Keratinocyte (primary cell): Measurements from ENCODE around the gene PARD3B. TPM values are rescaled to one million over a fixed set of nuclear protein-coding genes. Genes with fewer than 3 reads are reported as not detected.

Source experiments
- DNase-seq: peaks from one replicate; pipeline ENCODE4 v3.0.0-alpha.2; 2011; ENCODE audit warnings: low read depth, missing footprints, low spot score
- FAIRE-seq: peaks from 2 replicates; lab custom pipeline; 2011; peaks lifted over from hg19 to GRCh38; lab: Jason Lieb, UNC
- H2AFZ ChIP-seq: 2 replicates; pipeline ENCODE4 v1.6.0; 2012; ENCODE audit warnings: low read length, control low read depth, inconsistent platforms; ENCODE audit not compliant: control insufficient read depth
- H3K27ac ChIP-seq: 2 replicates; pipeline ENCODE4 v1.5.1; 2011; ENCODE audit warnings: low read length; ENCODE audit not compliant: control insufficient read depth, insufficient read depth
- H3K27me3 ChIP-seq: 3 replicates; pipeline ENCODE4 v1.6.0; 2011; ENCODE audit warnings: low read length; ENCODE audit not compliant: control insufficient read depth, insufficient read depth; ENCODE audit errors: extremely low read depth
- H3K36me3 ChIP-seq, 2 experiments: 2 replicates in 1 of 2; 3 replicates in 1 of 2; pipeline ENCODE4 v1.5.1; 2011; ENCODE audit warnings: low read length in 2 of 2, mild to moderate bottlenecking in 1 of 2; ENCODE audit not compliant: control insufficient read depth in 2 of 2, insufficient read depth in 2 of 2; ENCODE audit errors: extremely low read depth in 1 of 2
- H3K4me1 ChIP-seq: 3 replicates; pipeline ENCODE4 v1.5.1; 2011; ENCODE audit warnings: low read length; ENCODE audit not compliant: control insufficient read depth, insufficient read depth; ENCODE audit errors: extremely low read depth
- H3K4me2 ChIP-seq: 3 replicates; pipeline ENCODE4 v1.6.0; 2011; ENCODE audit warnings: low read depth, low read length; ENCODE audit not compliant: control insufficient read depth, insufficient read depth; ENCODE audit errors: extremely low read depth
- H3K4me3 ChIP-seq, 3 experiments: fragments of 200-600 bp in 1 of 3; sonication (generic) in 1 of 3; 2 replicates in 2 of 3; 3 replicates in 1 of 3; pipeline ENCODE4 v1.5.1; 2011 to 2016; ENCODE audit warnings: low read length in 3 of 3, mild to moderate bottlenecking in 3 of 3, control low read depth in 2 of 3, inconsistent platforms in 1 of 3, low read depth in 1 of 3, mixed read lengths in 1 of 3, mixed run types in 1 of 3, moderate library complexity in 1 of 3; ENCODE audit not compliant: control insufficient read depth in 2 of 3, insufficient read depth in 2 of 3; ENCODE audit errors: extremely low read depth in 1 of 3
- H3K79me2 ChIP-seq: 2 replicates; pipeline ENCODE4 v1.6.0; 2012; ENCODE audit warnings: low read length; ENCODE audit not compliant: control insufficient read depth, insufficient read depth
- H3K9ac ChIP-seq: 3 replicates; pipeline ENCODE4 v1.6.0; 2011; ENCODE audit warnings: low read length; ENCODE audit not compliant: control insufficient read depth, insufficient read depth; ENCODE audit errors: extremely low read depth
- H3K9me1 ChIP-seq: 3 replicates; pipeline ENCODE4 v1.6.0; 2011; ENCODE audit warnings: low read length; ENCODE audit not compliant: control insufficient read depth, insufficient read depth; ENCODE audit errors: extremely low read depth
- H3K9me3 ChIP-seq: 2 replicates; pipeline ENCODE4 v1.5.1; 2012; ENCODE audit warnings: low read depth, low read length; ENCODE audit not compliant: control insufficient read depth
- H4K20me1 ChIP-seq: 3 replicates; pipeline ENCODE4 v1.6.0; 2011; ENCODE audit warnings: low read length; ENCODE audit not compliant: control insufficient read depth, insufficient read depth; ENCODE audit errors: extremely low read depth
- CTCF ChIP-seq, 3 experiments: IDR thresholded peaks in 1 of 3; conservative IDR thresholded peaks in 1 of 3; optimal IDR thresholded peaks in 1 of 3; 2 replicates in 2 of 3; 3 replicates in 1 of 3; pipeline versions ENCODE3 to v1.5.1; 2011; ENCODE audit warnings: low read length in 3 of 3, mild to moderate bottlenecking in 3 of 3, moderate library complexity in 2 of 3, control low read depth in 1 of 3, inconsistent platforms in 1 of 3; ENCODE audit not compliant: insufficient read depth in 2 of 3; ENCODE audit errors: extremely low read depth in 1 of 3
- EZH2 ChIP-seq: IDR thresholded peaks from one replicate; pipeline ENCODE4 v1.6.1; 2012; ENCODE audit warnings: inconsistent platforms, mild to moderate bottlenecking, low read length, moderate library complexity
- dilution Hi-C: fragments of 300-500 bp; cut with MboI; formaldehyde crosslinking; loops from one replicate; pipeline ENCODE4 v1.7.0; 2020; ENCODE audit warnings: low sequenced_read_pairs; ENCODE audit not compliant: extremely low pct_ligation_motif_present
- polyA plus RNA-seq, 5 experiments: library from polyadenylated mRNA; depleted of rRNA in 3 of 5; stranded (reverse) in 3 of 5; stranded (forward) in 1 of 5; unstranded in 1 of 5; fragments of >200 nt; gene quantifications; 1 replicate in 1 of 5; 2 replicates in 3 of 5; 3 replicates in 1 of 5; pipeline versions ENCODE4 v1.2.1 to v1.2.3, GENCODE V29; 2011 to 2012; ENCODE audit warnings: missing spikeins in 2 of 5, low read depth in 1 of 5, low replicate concordance in 1 of 5

The PARD3B gene
- polyA plus RNA-seq, 1 donor (not counting 4 experiments of a cell fraction or from before 2014, with no cell fraction given): 1.2 TPM

- dilution Hi-C loops: no loop called here
- Histone ChIP-seq H4K20me1 (no peaks in the 10 kb centered on the region), H3K9ac (no peak overlapping the region), H3K36me3 (no peaks in the 10 kb centered on the region), H2AFZ (no peak overlapping the region), H3K4me2 (no peak overlapping the region), H3K27me3 (no peaks in the 10 kb centered on the region), H3K9me3 (no peaks in the 10 kb centered on the region), H3K9me1 (no peaks in the 10 kb centered on the region), H3K79me2 (no peaks in the 10 kb centered on the region), H3K27ac (no peak overlapping the region), H3K4me1 (no peaks in the 10 kb centered on the region), H3K4me3 (no peak overlapping the region)
- FAIRE-seq (no peak), DNase-seq (no peak)
- TF ChIP-seq EZH2 (no peak), CTCF (optimal IDR thresholded peaks at IDR 0.05 in 1 of 3, IDR thresholded peaks at IDR 0.05 in 1 of 3, conservative IDR thresholded peaks at IDR 0.05 in 1 of 3; ENCODE audit: extremely low read depth in 1 of 3, insufficient read depth in 2 of 3, low read length in 3 of 3) (no peak)
Observed at GRCh38 chr2:205158404-205158803, 613.1 kb downstream of the PARD3B start.

GRCh38 chr2:205161156-205161839 is 616.0 kb downstream of the PARD3B start:
- Histone ChIP-seq H3K4me2 (no peak overlapping the region), H3K9me1 (no peaks in the 10 kb centered on the region), H3K9ac (no peak overlapping the region), H2AFZ (no peak overlapping the region), H3K4me1 (no peaks in the 10 kb centered on the region), H3K27me3 (no peaks in the 10 kb centered on the region), H3K36me3 (no peaks in the 10 kb centered on the region), H3K9me3 (no peaks in the 10 kb centered on the region), H3K79me2 (no peaks in the 10 kb centered on the region), H3K4me3 (no peak overlapping the region), H3K27ac (no peak overlapping the region), H4K20me1 (no peaks in the 10 kb centered on the region)
- no peak for TF ChIP-seq EZH2
- dilution Hi-C loops: no loop called here
- DNase-seq (no peak), FAIRE-seq (no peak)

DNA sequence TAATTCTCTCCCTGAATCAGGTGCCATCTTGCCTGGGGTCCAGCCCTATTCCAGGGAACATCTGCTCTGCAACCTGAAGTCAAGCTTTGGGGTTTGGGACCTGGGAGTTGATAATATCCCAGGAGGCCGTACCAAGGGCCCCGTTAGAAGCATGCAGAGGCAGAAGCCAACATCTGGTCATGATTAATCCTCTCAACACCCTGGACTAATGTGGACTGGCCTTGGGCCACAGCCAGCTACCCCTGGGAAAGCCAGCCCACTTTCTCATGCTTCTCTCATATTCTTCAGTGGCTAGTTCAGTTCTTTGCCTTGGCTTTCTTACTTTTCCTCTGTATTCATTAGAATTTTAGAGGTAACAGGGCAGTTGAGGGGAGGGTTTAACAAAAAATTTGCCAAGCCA is 621.5 kb downstream of the PARD3B start:
- H3K27ac ChIP-seq: no peak overlapping the region
- H3K9me1 ChIP-seq: no peaks in the 10 kb centered on the region
- no peaks in the 10 kb centered on the region for H4K20me1 ChIP-seq
- DNase-seq (no peak), FAIRE-seq (no peak)
- H3K79me2 ChIP-seq: no peaks in the 10 kb centered on the region
- dilution Hi-C loops: no loop called here
- TF ChIP-seq EZH2: no peak
- no peak for TF ChIP-seq CTCF (optimal IDR thresholded peaks at IDR 0.05 in 1 of 3, IDR thresholded peaks at IDR 0.05 in 1 of 3, conservative IDR thresholded peaks at IDR 0.05 in 1 of 3; ENCODE audit: extremely low read depth in 1 of 3, insufficient read depth in 2 of 3, low read length in 3 of 3)
- no peaks in the 10 kb centered on the region for H3K27me3 ChIP-seq
- H3K36me3 ChIP-seq: no peaks in the 10 kb centered on the region
- H2AFZ ChIP-seq: no peak overlapping the region
- no peaks in the 10 kb centered on the region for H3K9me3 ChIP-seq
- H3K4me1 ChIP-seq: no peaks in the 10 kb centered on the region
- no peak overlapping the region for H3K4me3 ChIP-seq
- no peak overlapping the region for H3K9ac ChIP-seq
- no peak overlapping the region for H3K4me2 ChIP-seq
